Skeletal muscle cell (primary cell): Measurements from ENCODE around the gene TCF12.

Experiments
- DNase-seq: peaks from one replicate; pipeline ENCODE4 v3.0.0-alpha.2; 2010; ENCODE audit warnings: low read depth
- H3K4me3 ChIP-seq: 2 replicates; pipeline ENCODE4 v1.5.1; 2011; ENCODE audit warnings: low read depth, mild to moderate bottlenecking, control low read depth, low read length, moderate library complexity

The TCF12 gene

GRCh38 chr15:56969265-56969895 is 50.9 kb downstream of the TCF12 start:
- DNase-seq, result no peak
- H3K4me3 ChIP-seq, result no peak overlapping the region

GRCh38 chr15:56971571-56971970 is 53.1 kb downstream of the TCF12 start:
- DNase-seq, result no peak
- no peak overlapping the region for H3K4me3 ChIP-seq

- H3K4me3 ChIP-seq, result no peak overlapping the region
- DNase-seq, result no peak
Observed at GRCh38 chr15:56972016-56972415, 53.6 kb downstream of the TCF12 start.

GRCh38 chr15:56972426-56972825 is 54.0 kb downstream of the TCF12 start:
- no peak overlapping the region for H3K4me3 ChIP-seq
- no peak for DNase-seq

- DNase-seq, result no peak
- no peak overlapping the region for H3K4me3 ChIP-seq
Observed at GRCh38 chr15:56973463-56973862, 55.0 kb downstream of the TCF12 start.

- DNase-seq, result no peak
- H3K4me3 ChIP-seq, result no peak overlapping the region
Observed at GRCh38 chr15:56977232-56977631, 58.8 kb downstream of the TCF12 start.

GRCh38 chr15:56978898-56979662 is 60.6 kb downstream of the TCF12 start:
- DNase-seq, result no peak
- no peak overlapping the region for H3K4me3 ChIP-seq

GRCh38 chr15:56980473-56980872 is 62.0 kb downstream of the TCF12 start:
- no peak for DNase-seq
- no peak overlapping the region for H3K4me3 ChIP-seq

GRCh38 chr15:56981160-56981559 is 62.7 kb downstream of the TCF12 start:
- no peak for DNase-seq
- H3K4me3 ChIP-seq, result no peak overlapping the region

GRCh38 chr15:56982987-56983386 is 64.5 kb downstream of the TCF12 start:
- DNase-seq, result no peak
- no peak overlapping the region for H3K4me3 ChIP-seq

- no peak for DNase-seq
- no peak overlapping the region for H3K4me3 ChIP-seq
Observed at GRCh38 chr15:56984681-56985481, 66.4 kb downstream of the TCF12 start.

GRCh38 chr15:56985856-56986255 is 67.4 kb downstream of the TCF12 start:
- no peak overlapping the region for H3K4me3 ChIP-seq
- DNase-seq, result no peak

- DNase-seq, result no peak
- H3K4me3 ChIP-seq, result no peak overlapping the region
Observed at GRCh38 chr15:56987286-56987685, 68.8 kb downstream of the TCF12 start.

- no peak overlapping the region for H3K4me3 ChIP-seq
- DNase-seq, result no peak
Observed at GRCh38 chr15:56988219-56988618, 69.8 kb downstream of the TCF12 start.

GRCh38 chr15:56989411-56989924 is 71.0 kb downstream of the TCF12 start:
- DNase-seq, result no peak
- no peak overlapping the region for H3K4me3 ChIP-seq

GRCh38 chr15:56991017-56991416 is 72.6 kb downstream of the TCF12 start:
- no peak for DNase-seq
- H3K4me3 ChIP-seq, result no peak overlapping the region

GRCh38 chr15:56992725-56993124 is 74.3 kb downstream of the TCF12 start:
- DNase-seq, result no peak
- H3K4me3 ChIP-seq, result no peak overlapping the region

GRCh38 chr15:56994280-56994679 is 75.8 kb downstream of the TCF12 start:
- no peak for DNase-seq
- no peak overlapping the region for H3K4me3 ChIP-seq

- DNase-seq, result no peak
- no peak overlapping the region for H3K4me3 ChIP-seq
Observed at GRCh38 chr15:56996093-56996492, 77.6 kb downstream of the TCF12 start.

- no peak overlapping the region for H3K4me3 ChIP-seq
- no peak for DNase-seq
Observed at GRCh38 chr15:56996746-56997470, 78.5 kb downstream of the TCF12 start.
